AG09319 (cell line): Measurements from ENCODE around the gene UCKL1.

Experiments used
- DNase-seq: peaks from one replicate; pipeline ENCODE4 v3.0.0-alpha.2; 2010; ENCODE audit warnings: low read depth; ENCODE audit errors: extremely low read depth
- CTCF ChIP-seq: IDR thresholded peaks from 2 replicates; pipeline ENCODE4 v1.5.1; 2011; ENCODE audit warnings: low read depth, mild to moderate bottlenecking, inconsistent platforms, low read length, moderate library complexity

UCKL1 gene

GRCh38 chr20:63955827-63956663 is at the start of gene UCKL1:
TSS of gene UCKL1 (minus strand) at chr20:63956416. CDS start at chr20:63956372, 44 bp downstream.
- TF ChIP-seq CTCF = no peak
- DNase-seq = peak; percentile 78

- no peak for TF ChIP-seq CTCF
- DNase-seq = no peak
Observed at GRCh38 chr20:64005394-64005793, 49.2 kb upstream of the UCKL1 start.

- DNase-seq = no peak
- TF ChIP-seq CTCF = no peak
Observed at GRCh38 chr20:64003960-64004725, 47.9 kb upstream of the UCKL1 start.

DNA sequence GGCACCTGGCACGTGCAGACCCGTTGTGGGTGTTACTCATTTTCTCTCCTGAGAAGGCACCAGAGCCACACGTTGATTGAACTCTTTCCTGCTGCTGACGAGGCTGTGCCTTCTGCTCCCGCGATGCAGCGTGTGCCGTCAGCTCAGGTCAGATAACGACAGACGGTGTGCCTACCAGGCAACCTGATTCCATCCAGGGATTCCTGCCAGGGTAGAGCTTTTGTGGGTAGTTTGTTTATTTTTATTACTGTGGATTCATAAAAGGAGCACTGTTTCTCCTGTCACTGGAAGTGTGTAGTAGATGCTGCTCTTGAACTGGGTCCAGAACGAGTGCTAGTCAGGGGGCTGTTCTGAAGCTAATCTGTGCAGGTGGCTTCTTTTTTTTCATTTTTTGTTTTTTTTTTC is 45.4 kb upstream of the UCKL1 start:
- TF ChIP-seq CTCF = no peak

GRCh38 chr20:64000906-64001305 is 44.7 kb upstream of the UCKL1 start:
- no peak for DNase-seq
- no peak for TF ChIP-seq CTCF

More for the DNA sequence above, 45.4 kb upstream of the UCKL1 start:
- no peak for DNase-seq

- DNase-seq = no peak
- TF ChIP-seq CTCF = no peak
Observed at GRCh38 chr20:63982937-63983336, 26.7 kb upstream of the UCKL1 start.
